Central memory CD8-positive, alpha-beta T cell (primary cell): ENCODE data around the gene RHD.
A peak's percentile ranks its signal among the peaks of the same experiment; 100 is the strongest.
"Not testable (repeated sequence)": the region's sequence is repeated elsewhere in the genome, so short reads cannot be mapped to it uniquely, and the experiment has no call there.

ENCODE experiments used
- ATAC-seq: fragments of 150-1000 bp; cut with Tn5 transposase; replicated peaks from 2 replicates; pipeline ENCODE4 v1.10.0; 2022; ENCODE audit warnings: mild to moderate bottlenecking, moderate FRiP score, moderate number of reproducible peaks; ENCODE audit not compliant: poor library complexity, severe bottlenecking; ENCODE audit errors: extremely low read depth
- DNase-seq, 2 donors: peaks; one replicate each; pipeline ENCODE4 v3.0.0; 2021; ENCODE audit warnings: low spot score in 2 of 2
- H3K27ac Mint-ChIP-seq: one replicate; pipeline ENCODE4 v1.8.0; 2022; ENCODE audit warnings: low read depth, mild to moderate bottlenecking, moderate library complexity, mixed read lengths
- H3K27me3 Mint-ChIP-seq: one replicate; pipeline ENCODE4 v1.8.0; 2022; ENCODE audit warnings: mixed read lengths
- H3K36me3 Mint-ChIP-seq: one replicate; pipeline ENCODE4 v1.8.0; 2022; ENCODE audit warnings: mild to moderate bottlenecking, moderate library complexity, mixed read lengths; ENCODE audit not compliant: insufficient read depth
- H3K4me1 Mint-ChIP-seq: one replicate; pipeline ENCODE4 v1.8.0; 2022; ENCODE audit warnings: mixed read lengths
- H3K4me3 Mint-ChIP-seq: one replicate; pipeline ENCODE4 v1.8.0; 2022; ENCODE audit warnings: mild to moderate bottlenecking, moderate library complexity, mixed read lengths
- H3K9me3 Mint-ChIP-seq: one replicate; pipeline ENCODE4 v1.8.0; 2022; ENCODE audit warnings: mixed read lengths

RHD gene

DNA sequence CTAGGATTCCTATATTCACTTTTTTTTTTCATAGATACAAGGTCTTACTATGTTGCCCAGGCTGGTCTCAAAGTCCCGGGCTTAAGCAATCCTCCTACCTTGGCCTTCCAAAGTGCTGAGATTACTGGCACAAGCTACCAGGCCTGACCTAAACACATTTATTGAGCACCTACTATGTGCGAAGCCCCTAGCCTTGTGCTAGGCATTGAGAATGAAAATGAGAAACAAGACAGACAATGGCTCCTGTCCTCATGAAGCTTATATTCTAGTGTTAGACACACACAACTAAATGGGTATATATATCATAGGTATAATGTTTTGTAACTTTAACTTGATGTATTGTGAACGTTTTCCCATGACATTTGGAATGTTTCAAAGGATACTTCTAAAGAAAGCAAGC is 77.3 kb downstream of the RHD start:
- DNase-seq (no peak), ATAC-seq (no peak)
- Mint-ChIP-seq H3K4me3 (no peak overlapping the region), H3K27me3 (no peaks in the 10 kb centered on the region), H3K4me1 (peaks cover 19% of the 10 kb centered on the region), H3K36me3 (peaks cover 62% of the 10 kb centered on the region), H3K9me3 (no peaks in the 10 kb centered on the region), H3K27ac (no peak overlapping the region)

DNA sequence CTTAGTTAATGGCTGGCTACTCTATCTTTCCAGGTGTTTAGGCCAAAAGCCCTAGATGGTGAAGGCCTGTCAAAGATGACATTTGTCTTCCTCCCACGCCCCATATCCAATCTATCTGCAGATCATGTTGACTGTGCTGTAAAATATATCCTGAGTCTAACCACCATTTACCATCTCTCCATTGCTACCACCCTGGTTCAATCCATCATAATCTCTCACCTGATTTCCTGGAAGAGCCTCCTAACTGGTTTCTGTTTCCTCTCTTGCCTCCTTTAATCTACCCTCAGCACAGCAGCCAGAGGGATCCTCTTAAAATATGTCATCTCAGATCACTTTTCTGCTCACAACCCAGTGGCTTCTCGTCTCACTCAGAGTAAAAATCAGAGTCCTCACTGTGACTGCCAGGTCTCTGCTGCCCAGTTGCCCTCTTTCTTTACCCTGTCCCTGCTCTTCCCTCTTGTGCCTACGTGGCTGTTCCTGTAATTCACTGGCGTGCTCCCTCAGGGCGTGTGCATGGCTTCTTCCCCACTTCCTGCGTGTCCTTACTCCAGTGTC is 83.6 kb downstream of the RHD start:
- H3K27me3 Mint-ChIP-seq: no peaks in the 10 kb centered on the region
- DNase-seq: no peak
- peak overlapping the region; percentile 36 for H3K27ac Mint-ChIP-seq
- H3K4me1 Mint-ChIP-seq: peaks cover 17% of the 10 kb centered on the region
- H3K9me3 Mint-ChIP-seq: no peaks in the 10 kb centered on the region
- no peak for ATAC-seq
- peaks cover 80% of the 10 kb centered on the region for H3K36me3 Mint-ChIP-seq
- no peak overlapping the region for H3K4me3 Mint-ChIP-seq

DNA sequence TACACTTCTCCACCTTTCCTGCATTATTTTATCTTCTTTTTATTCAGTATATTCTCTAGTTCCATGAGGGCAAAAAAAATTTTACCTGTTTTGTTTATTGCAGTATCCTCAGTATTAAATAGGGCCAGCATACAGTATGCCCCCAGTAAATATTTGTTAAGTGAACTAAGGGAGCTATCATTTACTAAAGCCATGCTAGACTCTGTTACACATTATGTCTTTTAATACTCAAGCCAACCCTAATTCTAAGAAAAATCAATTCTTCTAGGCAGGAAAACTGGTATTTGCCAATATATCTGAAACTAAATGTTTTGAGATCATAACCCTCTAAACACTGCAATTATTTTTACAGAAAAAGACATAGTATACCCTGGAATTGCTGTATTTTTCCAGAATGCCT is 84.1 kb downstream of the RHD start:
- Mint-ChIP-seq H3K9me3 (no peaks in the 10 kb centered on the region), H3K27ac (peak overlapping the region; percentile 36), H3K36me3 (peaks cover 82% of the 10 kb centered on the region), H3K27me3 (no peaks in the 10 kb centered on the region), H3K4me1 (peaks cover 17% of the 10 kb centered on the region), H3K4me3 (no peak overlapping the region)
- ATAC-seq (no peak), DNase-seq (no peak)

DNA sequence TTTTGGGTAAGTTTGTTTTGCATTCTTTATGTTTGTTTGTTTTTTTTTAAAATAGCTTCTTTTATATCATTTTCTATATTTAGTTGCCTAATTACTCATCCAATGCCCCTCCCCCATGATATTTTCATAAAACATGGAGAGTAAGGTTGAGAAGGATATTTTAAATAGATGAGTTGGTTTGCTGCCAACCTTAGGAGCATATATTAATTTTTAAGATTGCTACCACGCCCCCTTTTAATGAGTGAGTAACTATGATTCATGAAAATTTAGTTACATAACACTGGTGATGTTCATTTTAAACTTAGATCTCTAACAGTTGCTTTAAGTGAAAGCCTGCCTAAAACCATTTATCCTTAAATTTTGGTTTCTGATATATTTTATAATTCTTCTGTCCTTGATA is 84.5 kb downstream of the RHD start:
- Mint-ChIP-seq H3K4me1 (peaks cover 17% of the 10 kb centered on the region), H3K36me3 (peaks cover 82% of the 10 kb centered on the region), H3K4me3 (no peak overlapping the region), H3K27ac (peak overlapping the region; percentile 36), H3K9me3 (no peaks in the 10 kb centered on the region), H3K27me3 (no peaks in the 10 kb centered on the region)
- no peak for ATAC-seq
- DNase-seq: no peak

DNA sequence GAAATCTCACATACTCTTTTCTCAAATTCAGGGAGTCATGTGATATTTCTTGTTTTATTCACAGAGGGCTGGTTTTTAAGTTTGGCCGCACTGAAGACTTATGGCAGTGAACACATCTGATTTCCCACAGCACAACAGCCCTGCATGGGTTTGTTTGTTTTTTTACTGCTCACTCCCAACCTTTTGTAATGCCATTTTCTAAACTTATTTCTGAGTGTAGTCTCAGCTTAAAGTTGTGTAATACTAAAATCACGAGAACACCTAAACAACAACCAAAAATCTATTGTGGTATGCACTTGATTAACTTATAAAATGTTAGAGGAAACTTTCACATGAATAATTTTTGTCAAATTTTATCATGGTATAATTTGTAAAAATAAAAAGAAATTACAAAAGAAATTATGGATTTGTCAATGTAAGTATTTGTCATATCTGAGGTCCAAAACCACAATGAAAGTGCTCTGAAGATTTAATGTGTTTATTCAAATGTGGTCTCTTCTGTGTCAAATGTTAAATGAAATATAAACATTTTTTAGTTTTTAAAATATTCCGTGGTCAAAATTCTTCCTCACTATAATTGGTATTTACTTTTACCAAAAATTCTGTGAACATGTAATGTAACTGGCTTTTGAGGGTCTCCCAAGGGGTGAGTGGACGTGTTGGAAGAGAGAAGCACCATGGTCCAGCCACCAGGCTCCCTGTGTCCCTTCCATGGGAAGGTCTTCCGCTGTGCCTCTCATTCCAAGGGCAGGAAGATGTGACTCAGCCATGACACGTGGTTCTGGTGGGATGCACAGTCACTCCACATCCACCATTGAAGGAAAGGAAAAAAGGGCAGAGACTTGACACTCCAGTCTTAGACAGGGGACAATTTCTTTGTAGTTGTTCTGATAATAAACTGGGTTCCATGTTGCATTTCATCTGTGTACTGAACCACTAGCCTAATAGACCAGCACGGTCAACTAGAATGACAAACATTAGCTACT is 88.6 kb downstream of the RHD start:
- Mint-ChIP-seq H3K27ac (peak overlapping the region; percentile 75), H3K9me3 (no peaks in the 10 kb centered on the region), H3K4me1 (peaks cover 13% of the 10 kb centered on the region), H3K27me3 (no peaks in the 10 kb centered on the region), H3K36me3 (peaks cover 50% of the 10 kb centered on the region), H3K4me3 (no peak overlapping the region)
- DNase-seq: no peak
- no peak for ATAC-seq

- no peaks in the 10 kb centered on the region for H3K9me3 Mint-ChIP-seq
- H3K4me1 Mint-ChIP-seq: peaks cover 6% of the 10 kb centered on the region
- H3K4me3 Mint-ChIP-seq: no peak overlapping the region
- peaks cover 45% of the 10 kb centered on the region for H3K36me3 Mint-ChIP-seq
- H3K27ac Mint-ChIP-seq: peak overlapping the region; percentile 75
- DNase-seq (no peak), ATAC-seq (no peak)
- no peaks in the 10 kb centered on the region for H3K27me3 Mint-ChIP-seq
Observed at GRCh38 chr1:25361901-25362300, 89.6 kb downstream of the RHD start.

- not testable (repeated sequence) for H3K4me3 Mint-ChIP-seq, H3K4me1 Mint-ChIP-seq, H3K27ac Mint-ChIP-seq, H3K27me3 Mint-ChIP-seq, H3K9me3 Mint-ChIP-seq, DNase-seq
- peak; percentile 98 for ATAC-seq
- H3K36me3 Mint-ChIP-seq: peaks cover 35% of the 10 kb centered on the region
Observed at GRCh38 chr1:25362634-25363559, 90.6 kb downstream of the RHD start.

DNA sequence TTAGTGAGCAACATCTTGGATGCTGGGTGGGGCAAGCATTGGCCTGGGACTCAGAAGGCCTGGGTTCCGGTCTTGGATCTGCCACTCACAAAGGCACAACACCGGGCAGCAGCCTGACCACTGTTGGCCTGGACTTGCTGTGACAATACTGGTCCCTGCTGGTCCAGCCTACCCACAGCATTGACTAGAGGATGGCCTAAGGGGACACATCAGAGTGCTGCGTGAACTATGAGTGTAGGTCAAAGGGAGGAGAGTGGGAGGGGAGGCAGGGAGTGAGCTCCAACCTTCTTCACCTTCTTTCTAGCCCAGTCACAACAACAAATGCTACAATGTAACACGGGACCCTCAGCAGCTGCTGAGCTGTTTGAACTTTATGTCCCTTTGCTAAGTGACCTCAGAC is 96.9 kb downstream of the RHD start:
- no peak overlapping the region for H3K4me3 Mint-ChIP-seq
- no peak for DNase-seq
- H3K9me3 Mint-ChIP-seq: no peaks in the 10 kb centered on the region
- no peaks in the 10 kb centered on the region for H3K4me1 Mint-ChIP-seq
- H3K27ac Mint-ChIP-seq: no peak overlapping the region
- no peak for ATAC-seq
- H3K36me3 Mint-ChIP-seq: no peaks in the 10 kb centered on the region
- no peaks in the 10 kb centered on the region for H3K27me3 Mint-ChIP-seq

DNA sequence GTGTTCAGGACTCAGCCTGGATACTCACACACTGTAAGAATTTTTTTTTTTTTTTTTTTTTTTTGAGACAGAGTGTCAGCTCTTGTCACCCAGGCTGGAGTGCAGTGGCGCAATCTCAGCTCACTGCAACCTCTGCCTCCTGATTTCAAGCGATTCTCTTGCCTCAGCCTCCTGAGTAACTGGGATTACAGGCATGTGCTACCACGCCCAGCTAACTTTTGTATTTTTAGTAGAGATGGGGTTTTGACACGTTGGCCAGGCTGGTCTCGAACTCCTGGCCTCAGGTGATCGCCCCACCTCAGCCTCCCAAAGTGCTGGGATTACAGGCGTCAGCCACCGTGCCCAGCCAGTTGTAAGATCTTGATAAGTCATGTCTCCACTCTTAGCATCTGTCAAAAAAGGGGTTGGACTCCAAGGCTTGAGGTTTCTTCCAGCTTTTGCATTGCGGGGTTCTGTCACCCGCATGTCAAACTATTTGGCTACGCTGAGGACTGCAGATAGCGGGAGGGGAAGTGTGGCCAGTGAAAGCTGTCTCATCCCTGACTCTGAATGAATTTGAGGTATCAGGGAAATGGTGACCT is 97.5 kb downstream of the RHD start:
- not testable (repeated sequence) for H3K4me1 Mint-ChIP-seq, H3K9me3 Mint-ChIP-seq, DNase-seq, H3K36me3 Mint-ChIP-seq, H3K27ac Mint-ChIP-seq, H3K27me3 Mint-ChIP-seq, ATAC-seq, H3K4me3 Mint-ChIP-seq

- H3K4me1 Mint-ChIP-seq, H3K27ac Mint-ChIP-seq, DNase-seq, H3K27me3 Mint-ChIP-seq, ATAC-seq, H3K9me3 Mint-ChIP-seq, H3K36me3 Mint-ChIP-seq, H3K4me3 Mint-ChIP-seq: not testable (repeated sequence)
Observed at GRCh38 chr1:25371757-25372156, 99.4 kb downstream of the RHD start.

GRCh38 chr1:25378367-25378766 is 106.1 kb downstream of the RHD start:
- H3K27me3 Mint-ChIP-seq, H3K36me3 Mint-ChIP-seq, H3K27ac Mint-ChIP-seq, DNase-seq, H3K4me3 Mint-ChIP-seq, ATAC-seq, H3K9me3 Mint-ChIP-seq, H3K4me1 Mint-ChIP-seq: not testable (repeated sequence)
